Effector memory CD8-positive, alpha-beta T cell (primary cell): ENCODE data around the gene OFD1.

ENCODE experiments used
- ATAC-seq: fragments of 150-1000 bp; cut with Tn5 transposase; replicated peaks from 2 replicates; pipeline ENCODE4 v1.10.0; 2021; ENCODE audit warnings: mild to moderate bottlenecking, moderate library complexity
- DNase-seq, 3 experiments: peaks; one replicate each; pipeline ENCODE4 v3.0.0; 2021
- H3K27ac Mint-ChIP-seq, 2 donors: one replicate each; pipeline ENCODE4 v1.8.0; 2022; ENCODE audit warnings: mild to moderate bottlenecking in 2 of 2, mixed read lengths in 2 of 2, moderate library complexity in 2 of 2
- H3K27me3 Mint-ChIP-seq, 2 donors: one replicate each; pipeline ENCODE4 v1.8.0; 2022; ENCODE audit warnings: mixed read lengths in 2 of 2
- H3K36me3 Mint-ChIP-seq: one replicate; pipeline ENCODE4 v1.8.0; 2022; ENCODE audit warnings: mild to moderate bottlenecking, moderate library complexity, mixed read lengths; ENCODE audit not compliant: insufficient read depth
- H3K4me1 Mint-ChIP-seq, 2 donors: one replicate each; pipeline ENCODE4 v1.8.0; 2022; ENCODE audit warnings: low read depth in 2 of 2, mixed read lengths in 2 of 2
- H3K4me3 Mint-ChIP-seq, 2 donors: one replicate each; pipeline ENCODE4 v1.8.0; 2022; ENCODE audit warnings: mild to moderate bottlenecking in 2 of 2, mixed read lengths in 2 of 2, moderate library complexity in 2 of 2
- H3K9me3 Mint-ChIP-seq, 2 donors: one replicate each; pipeline ENCODE4 v1.8.0; 2022; ENCODE audit warnings: mixed read lengths in 2 of 2

The OFD1 gene

DNA sequence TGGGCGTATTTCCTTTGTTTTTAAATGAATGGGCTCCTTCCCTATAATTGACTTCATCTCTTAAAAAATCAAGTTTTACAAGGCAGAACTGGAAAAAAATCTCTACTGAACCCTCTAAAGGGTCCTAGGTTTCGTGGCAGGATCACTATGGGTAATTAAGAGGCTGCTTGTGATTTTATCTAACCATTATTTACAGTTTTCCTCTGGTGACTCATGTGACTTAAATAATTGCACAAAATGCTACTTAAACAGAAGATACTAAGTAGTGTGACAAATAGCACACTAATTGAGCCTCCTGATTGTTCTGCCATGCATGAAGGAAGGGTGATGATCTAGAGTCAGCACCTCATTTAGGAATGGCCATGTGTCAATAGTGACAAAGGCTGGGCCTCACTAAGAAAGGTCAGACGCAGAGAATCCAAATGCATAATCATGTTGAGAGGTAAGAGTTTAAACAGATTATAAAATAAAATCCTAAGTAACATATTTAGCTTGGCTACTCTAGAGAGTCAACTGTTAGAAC, 35.5 kb downstream of the OFD1 start:
- peaks cover 91% of the 10 kb centered on the region for H3K36me3 Mint-ChIP-seq
- peak overlapping the region in 1 of 2 donors; percentile 64 for H3K27ac Mint-ChIP-seq
- no peaks in the 10 kb centered on the region for H3K27me3 Mint-ChIP-seq

GRCh38 chrX:13774696-13775095, 40.1 kb downstream of the OFD1 start:
- no peak for ATAC-seq
- Mint-ChIP-seq H3K27me3 (no peaks in the 10 kb centered on the region), H3K4me1 (peaks cover 3 to 5% of the 10 kb centered on the region in 2 donors), H3K36me3 (peaks cover 54% of the 10 kb centered on the region), H3K27ac (peak overlapping the region in 1 of 2 donors; percentile 63), H3K4me3 (no peak overlapping the region), H3K9me3 (no peaks in the 10 kb centered on the region)
- no peak for DNase-seq

More for the DNA sequence above, 35.5 kb downstream of the OFD1 start:
- no peaks in the 10 kb centered on the region for H3K9me3 Mint-ChIP-seq
- no peak for ATAC-seq
- no peak for DNase-seq
- peaks cover 6 to 13% of the 10 kb centered on the region in 2 donors for H3K4me1 Mint-ChIP-seq
- no peak overlapping the region for H3K4me3 Mint-ChIP-seq

DNA sequence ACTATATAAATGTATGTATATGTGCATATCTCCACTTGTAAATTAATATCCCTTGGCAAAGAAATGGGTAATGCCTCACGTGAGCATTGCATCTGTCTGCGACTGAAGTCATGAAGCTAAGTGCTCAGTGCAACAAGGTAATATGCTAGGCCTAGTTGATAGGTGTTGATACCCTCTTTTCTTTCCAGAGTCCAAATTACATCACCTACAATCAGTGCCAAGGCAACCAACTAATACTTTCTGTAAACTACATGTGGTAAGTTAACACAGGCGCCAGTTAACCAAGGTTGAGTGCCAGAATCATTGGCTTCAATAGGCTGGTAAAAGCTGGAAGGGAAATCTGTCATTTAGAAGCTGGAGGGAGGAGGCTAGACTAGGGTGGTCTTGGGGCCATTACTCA, 41.3 kb downstream of the OFD1 start:
- DNase-seq: no peak
- Mint-ChIP-seq H3K4me3 (no peak overlapping the region), H3K36me3 (peaks cover 43% of the 10 kb centered on the region), H3K9me3 (no peaks in the 10 kb centered on the region), H3K4me1 (peaks cover 0 to 5% of the 10 kb centered on the region in 2 donors), H3K27me3 (no peaks in the 10 kb centered on the region), H3K27ac (peak overlapping the region in 1 of 2 donors; percentile 75)
- no peak for ATAC-seq

DNA sequence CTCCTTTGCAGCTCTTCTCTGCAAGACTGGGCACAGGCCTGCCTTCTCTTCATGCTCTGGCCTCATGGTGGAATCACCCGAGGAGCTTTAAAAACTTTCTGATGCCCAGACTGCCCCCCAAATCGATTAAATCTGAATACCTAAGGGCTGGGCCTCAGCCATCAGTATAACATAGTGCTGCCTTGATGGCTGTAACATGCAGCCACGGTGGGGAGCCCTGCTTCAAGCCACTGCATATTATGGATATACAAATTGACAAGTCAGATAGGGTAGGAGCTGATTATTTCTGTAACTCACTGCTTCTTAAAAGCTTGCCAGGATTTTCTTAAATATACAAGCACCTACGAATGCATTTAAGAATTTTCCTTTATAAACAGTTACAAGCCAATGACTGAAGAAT, 41.8 kb downstream of the OFD1 start:
- Mint-ChIP-seq H3K36me3 (peaks cover 37% of the 10 kb centered on the region), H3K27ac (peak overlapping the region in 1 of 2 donors; percentile 75), H3K27me3 (no peaks in the 10 kb centered on the region), H3K4me3 (no peak overlapping the region), H3K4me1 (peaks cover 0 to 5% of the 10 kb centered on the region in 2 donors), H3K9me3 (no peaks in the 10 kb centered on the region)
- ATAC-seq (no peak), DNase-seq (no peak)

DNA sequence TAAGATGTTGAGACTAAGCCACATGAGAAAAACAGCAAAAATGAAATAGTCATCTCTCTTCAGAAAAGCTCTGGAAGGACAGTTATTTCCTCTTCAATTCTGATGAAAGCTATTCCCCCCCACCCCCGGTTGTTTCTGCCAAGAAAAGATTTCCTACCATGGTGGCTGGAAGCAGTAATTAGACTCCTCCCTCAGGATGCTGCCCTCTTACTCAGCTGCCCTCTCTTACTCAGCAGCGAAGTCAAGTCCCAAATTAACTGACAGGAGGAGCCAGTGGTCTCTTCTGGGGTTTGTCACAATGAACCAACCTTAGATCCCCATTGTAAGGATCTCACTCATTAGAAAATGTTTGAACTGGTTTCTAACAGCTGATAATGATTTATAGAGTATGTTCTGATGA, 44.4 kb downstream of the OFD1 start:
- H3K4me1 Mint-ChIP-seq: no peaks in the 10 kb centered on the region
- peaks cover 16% of the 10 kb centered on the region for H3K36me3 Mint-ChIP-seq
- ATAC-seq (no peak), DNase-seq (no peak)
- H3K27ac Mint-ChIP-seq: peak overlapping the region in 1 of 2 donors; percentile 41
- no peak overlapping the region for H3K4me3 Mint-ChIP-seq
- H3K9me3 Mint-ChIP-seq: no peaks in the 10 kb centered on the region
- no peaks in the 10 kb centered on the region for H3K27me3 Mint-ChIP-seq

DNA sequence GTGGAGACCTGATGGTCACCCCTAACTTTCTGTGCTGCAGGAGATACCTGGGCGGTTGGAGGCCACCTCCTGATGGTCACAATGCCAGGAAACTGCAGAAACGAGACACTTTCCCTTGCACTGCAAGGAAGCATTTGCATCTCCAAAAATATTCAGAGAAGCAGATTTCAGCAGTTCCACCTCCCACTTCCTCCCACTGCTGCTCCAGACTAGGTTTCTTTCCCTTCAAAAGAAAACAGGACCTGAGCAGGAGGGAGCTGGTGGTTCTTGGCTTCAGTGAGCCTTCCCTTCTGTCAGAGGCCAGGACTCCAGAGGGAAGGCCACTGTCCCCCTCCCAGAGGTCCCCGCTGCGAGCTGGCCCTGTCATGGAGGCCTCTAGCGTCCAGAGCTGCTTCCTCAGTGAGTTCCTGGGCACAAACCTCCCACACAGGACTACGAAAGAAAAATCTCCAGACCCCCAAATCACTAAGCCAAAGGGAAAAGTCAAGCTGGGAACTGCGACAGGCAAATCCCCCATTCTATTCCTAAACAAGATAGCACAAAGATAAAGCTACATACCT, 46.4 kb downstream of the OFD1 start:
- Mint-ChIP-seq H3K9me3 (no peaks in the 10 kb centered on the region), H3K4me1 (no peaks in the 10 kb centered on the region), H3K27me3 (no peaks in the 10 kb centered on the region), H3K4me3 (no peak overlapping the region), H3K27ac (no peak overlapping the region), H3K36me3 (no peaks in the 10 kb centered on the region)
- DNase-seq (no peak), ATAC-seq (no peak)

DNA sequence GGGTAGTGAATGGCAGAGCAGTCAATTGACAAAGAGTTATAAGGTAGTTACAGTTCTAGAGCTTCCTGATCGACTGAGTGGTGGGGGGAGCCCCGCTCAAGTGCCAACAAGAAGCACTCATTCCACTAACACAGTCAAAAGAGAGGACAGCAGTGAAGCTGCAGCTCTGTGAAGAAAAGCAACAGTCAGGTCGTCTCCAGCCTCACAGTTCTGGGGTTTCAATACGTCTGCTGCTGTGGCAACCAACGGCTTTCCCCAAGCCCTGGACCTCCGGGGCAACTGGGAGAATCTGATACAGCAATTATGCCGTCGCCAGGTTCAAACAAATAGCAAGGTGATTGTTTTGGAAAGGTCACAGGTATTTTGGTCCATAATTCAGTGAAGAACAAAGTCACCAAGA, 51.5 kb downstream of the OFD1 start:
- no peaks in the 10 kb centered on the region for H3K9me3 Mint-ChIP-seq
- no peak overlapping the region for H3K4me3 Mint-ChIP-seq
- no peak overlapping the region for H3K27ac Mint-ChIP-seq
- no peaks in the 10 kb centered on the region for H3K4me1 Mint-ChIP-seq
- no peak for DNase-seq
- no peak for ATAC-seq
- H3K27me3 Mint-ChIP-seq: no peaks in the 10 kb centered on the region
- H3K36me3 Mint-ChIP-seq: no peaks in the 10 kb centered on the region

DNA sequence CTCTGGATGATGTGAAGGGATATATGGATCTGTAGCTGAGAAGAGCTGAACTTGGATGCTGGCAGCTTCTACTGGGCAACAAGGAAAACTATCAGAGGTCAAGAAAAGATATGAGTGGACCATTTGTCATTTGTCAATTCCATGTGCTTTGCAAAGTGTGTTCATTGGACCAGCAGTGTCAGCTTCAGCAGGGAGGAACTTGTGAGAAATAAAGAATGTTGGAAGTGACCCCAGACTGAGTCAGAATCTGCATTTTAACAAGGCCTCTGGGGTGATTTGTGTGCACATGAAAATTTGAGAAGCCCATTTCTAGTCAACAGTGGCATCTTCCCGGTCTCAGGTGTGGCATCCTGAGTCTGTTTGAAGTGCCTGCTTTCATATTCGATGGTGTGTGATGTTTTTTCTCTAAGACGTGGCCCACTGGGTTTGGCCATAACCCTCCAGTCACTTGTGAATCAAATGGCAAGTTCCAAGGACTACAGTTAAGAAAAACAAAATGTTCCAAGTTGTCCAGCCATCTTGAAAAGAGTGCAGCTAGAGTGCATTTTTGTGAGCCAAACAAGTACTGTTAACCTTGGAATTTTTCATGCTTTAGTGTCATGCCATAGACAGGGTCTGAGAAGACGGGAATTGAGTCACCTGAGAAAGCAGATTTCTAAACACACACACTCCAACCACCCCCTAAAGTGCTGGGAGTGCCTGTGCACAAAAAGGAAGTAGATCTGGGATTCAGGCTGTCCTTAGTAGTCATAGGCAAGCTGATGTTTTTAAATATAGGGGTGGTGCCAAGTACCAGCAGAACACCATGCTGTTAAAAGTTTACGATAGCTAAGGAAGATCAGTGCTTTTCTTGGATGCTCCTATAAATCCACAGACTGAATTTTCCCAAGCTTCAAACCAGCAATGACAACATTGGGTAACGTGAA, 55.9 kb downstream of the OFD1 start:
- Mint-ChIP-seq H3K36me3 (no peaks in the 10 kb centered on the region), H3K9me3 (no peaks in the 10 kb centered on the region)

DNA sequence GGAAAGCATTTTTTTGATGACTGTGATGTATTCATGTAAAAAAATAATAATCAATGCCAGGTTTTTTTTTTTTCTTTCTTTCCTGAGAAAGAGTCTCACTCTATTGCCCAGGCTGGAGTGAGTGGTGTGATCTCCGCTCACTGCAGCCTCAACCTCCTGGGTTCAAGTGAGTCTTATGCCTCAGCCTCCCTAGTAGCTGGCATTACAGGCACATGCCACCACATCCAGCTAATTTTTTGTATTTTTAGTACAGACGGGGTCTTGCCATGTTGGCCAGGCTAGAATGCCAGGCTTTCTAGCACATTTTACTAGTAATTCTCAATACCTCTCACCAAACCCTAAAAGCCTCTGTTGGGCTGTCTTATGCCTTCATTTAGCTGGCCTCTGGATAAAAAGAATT, 56.6 kb downstream of the OFD1 start:
- H3K27ac Mint-ChIP-seq: no peak overlapping the region
- no peak for ATAC-seq
- no peak for DNase-seq
- H3K36me3 Mint-ChIP-seq: no peaks in the 10 kb centered on the region
- no peaks in the 10 kb centered on the region for H3K9me3 Mint-ChIP-seq
- H3K27me3 Mint-ChIP-seq: no peaks in the 10 kb centered on the region
- no peaks in the 10 kb centered on the region for H3K4me1 Mint-ChIP-seq
- no peak overlapping the region for H3K4me3 Mint-ChIP-seq

More for the DNA sequence above, 55.9 kb downstream of the OFD1 start:
- ATAC-seq: no peak
- no peaks in the 10 kb centered on the region for H3K4me1 Mint-ChIP-seq
- H3K27me3 Mint-ChIP-seq: no peaks in the 10 kb centered on the region
- no peak overlapping the region for H3K4me3 Mint-ChIP-seq
- H3K27ac Mint-ChIP-seq: no peak overlapping the region
- DNase-seq: no peak

DNA sequence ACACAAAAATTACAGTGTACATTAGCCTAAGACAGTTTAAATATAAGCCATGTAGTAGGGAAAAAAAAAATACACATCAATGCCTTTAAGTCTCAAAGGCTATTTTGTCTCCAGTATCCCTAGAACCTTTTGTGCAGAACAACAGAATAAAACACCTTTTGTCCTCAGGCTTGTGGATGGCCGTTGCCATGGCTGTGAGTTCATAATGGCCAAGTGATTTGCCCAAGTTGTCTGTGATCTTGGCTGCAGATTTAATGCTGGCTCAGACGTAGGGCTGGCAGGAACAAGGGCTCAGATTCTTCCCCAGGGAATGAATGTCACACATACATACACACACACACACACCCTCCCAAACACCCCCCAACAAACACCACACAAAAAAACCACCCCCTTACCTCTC, 57.0 kb downstream of the OFD1 start:
- H3K9me3 Mint-ChIP-seq: no peaks in the 10 kb centered on the region
- no peaks in the 10 kb centered on the region for H3K4me1 Mint-ChIP-seq

DNA sequence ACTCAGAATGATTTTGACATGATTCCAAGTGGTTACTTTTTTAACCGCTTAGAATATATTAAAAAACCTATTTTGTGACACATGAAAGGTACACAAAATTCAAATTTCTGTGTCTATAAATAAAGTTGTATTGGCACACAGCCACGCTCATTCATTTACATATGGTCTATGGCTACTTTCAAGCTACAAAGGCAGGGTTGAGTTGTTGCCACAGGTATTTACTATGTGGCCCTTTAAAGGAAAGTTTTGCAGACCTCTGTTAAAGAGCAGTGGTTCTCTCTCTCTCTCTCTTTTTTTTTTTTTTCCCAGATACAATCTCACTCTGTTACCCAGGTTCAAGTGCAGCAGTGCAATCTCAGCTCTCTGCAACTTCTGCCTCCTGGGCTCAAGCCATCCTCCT, 59.3 kb downstream of the OFD1 start:
- no peaks in the 10 kb centered on the region for H3K36me3 Mint-ChIP-seq
- no peak overlapping the region for H3K4me3 Mint-ChIP-seq
- H3K4me1 Mint-ChIP-seq: no peaks in the 10 kb centered on the region
- peaks cover 0 to 10% of the 10 kb centered on the region in 2 donors for H3K27me3 Mint-ChIP-seq
- H3K9me3 Mint-ChIP-seq: no peaks in the 10 kb centered on the region
- H3K27ac Mint-ChIP-seq: no peak overlapping the region
- ATAC-seq (no peak), DNase-seq (no peak)

More for the DNA sequence above, 57.0 kb downstream of the OFD1 start:
- DNase-seq (no peak), ATAC-seq (no peak)
- Mint-ChIP-seq H3K27ac (no peak overlapping the region), H3K36me3 (no peaks in the 10 kb centered on the region), H3K4me3 (no peak overlapping the region), H3K27me3 (no peaks in the 10 kb centered on the region)

DNA sequence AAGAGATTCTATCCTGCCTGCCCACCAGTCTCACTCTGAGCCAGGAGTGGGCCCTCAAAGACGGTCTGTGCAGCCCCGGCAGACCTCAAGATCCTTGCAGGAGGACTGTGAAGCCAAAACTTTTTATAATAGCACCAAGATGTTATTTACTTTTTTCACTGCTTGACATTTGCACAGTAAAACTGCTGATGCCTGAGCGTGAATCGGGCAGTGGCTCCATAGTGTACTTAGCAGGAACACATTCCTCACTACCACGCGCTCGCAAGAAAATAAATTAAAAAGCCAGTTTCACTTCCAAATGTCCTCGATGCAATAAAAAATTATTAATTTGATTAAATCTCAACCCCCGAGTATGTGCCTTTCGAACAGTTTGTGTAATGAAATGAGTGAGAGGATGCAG, 59.9 kb downstream of the OFD1 start:
- ATAC-seq (no peak), DNase-seq (no peak)
- no peaks in the 10 kb centered on the region for H3K4me1 Mint-ChIP-seq
- no peaks in the 10 kb centered on the region for H3K36me3 Mint-ChIP-seq
- no peak overlapping the region for H3K27ac Mint-ChIP-seq
- no peak overlapping the region for H3K4me3 Mint-ChIP-seq
- peaks cover 0 to 10% of the 10 kb centered on the region in 2 donors for H3K27me3 Mint-ChIP-seq
- H3K9me3 Mint-ChIP-seq: no peaks in the 10 kb centered on the region

- DNase-seq (no peak), ATAC-seq (no peak)
- Mint-ChIP-seq H3K9me3 (no peaks in the 10 kb centered on the region), H3K27ac (no peak overlapping the region), H3K4me3 (no peak overlapping the region), H3K27me3 (peaks cover 0 to 10% of the 10 kb centered on the region in 2 donors), H3K36me3 (no peaks in the 10 kb centered on the region), H3K4me1 (no peaks in the 10 kb centered on the region)
Observed at GRCh38 chrX:13797512-13797911, 63.0 kb downstream of the OFD1 start.

DNA sequence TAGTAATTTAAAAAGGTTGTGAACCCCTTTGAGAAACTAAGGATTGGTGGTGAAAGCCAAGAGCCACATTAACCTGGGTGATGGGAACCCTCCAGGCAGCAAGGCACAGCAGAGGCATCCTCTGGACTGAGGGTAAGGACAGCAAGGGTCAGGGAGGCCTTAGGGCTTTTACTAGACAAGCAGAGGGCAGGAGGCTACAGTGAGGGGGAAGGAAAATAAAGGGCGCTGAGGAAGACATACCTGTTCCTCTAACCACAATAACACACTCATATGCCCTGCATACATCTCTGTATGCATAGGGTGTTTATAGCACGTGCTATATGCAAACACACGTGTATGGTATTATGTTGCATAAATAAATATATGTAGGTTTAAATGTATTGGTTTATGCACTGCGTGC, 63.6 kb downstream of the OFD1 start:
- peaks cover under 1 to 10% of the 10 kb centered on the region in 2 donors for H3K27me3 Mint-ChIP-seq
- H3K27ac Mint-ChIP-seq: no peak overlapping the region
- H3K36me3 Mint-ChIP-seq: no peaks in the 10 kb centered on the region
- ATAC-seq (no peak), DNase-seq (no peak)
- no peaks in the 10 kb centered on the region for H3K9me3 Mint-ChIP-seq
- H3K4me3 Mint-ChIP-seq: no peak overlapping the region
- H3K4me1 Mint-ChIP-seq: no peaks in the 10 kb centered on the region
